ENCODE measurements around the gene ARID1B.

GRCh38 chr6:157110607-157111006 lies 333.4 kb downstream of the ARID1B start:
- no peak for TF ChIP-seq ATF3 (IDR thresholded peaks at IDR 0.05)
- no peak for TF ChIP-seq ELF1 (IDR thresholded peaks at IDR 0.05; ENCODE audit: borderline replicate concordance, low read depth)
- no peak for TF ChIP-seq POLR2AphosphoS5 (IDR thresholded peaks at IDR 0.05; ENCODE audit: low read depth, low read length)
- no peak for TF ChIP-seq EZH2phosphoT487 (IDR thresholded peaks at IDR 0.05; ENCODE audit: borderline replicate concordance)
- no peak for TF ChIP-seq CTCF (IDR thresholded peaks at IDR 0.05 in 2 of 3, conservative IDR thresholded peaks at IDR 0.05 in 1 of 3; ENCODE audit: borderline replicate concordance in 1 of 3, insufficient read depth in 1 of 3, low read depth in 2 of 3, low read length in 2 of 3)
- no peak for TF ChIP-seq REST (IDR thresholded peaks at IDR 0.05; ENCODE audit: low read depth)
